HepG2 (cell line): ENCODE data around the gene ELP1. TPM values are rescaled to one million over a fixed set of nuclear protein-coding genes. Genes with fewer than 3 reads are reported as not detected.
A peak's percentile ranks its signal among the peaks of the same experiment; 100 is the strongest.

ENCODE experiments used
- ARHGAP35 ChIP-seq: sonication (generic); formaldehyde crosslinking; IDR thresholded peaks from 2 replicates; pipeline ENCODE4 v1.9.0; 2022; ENCODE audit warnings: mild to moderate bottlenecking, inconsistent platforms, moderate library complexity, missing genetic modification reagents, borderline replicate concordance
- CCAR2 ChIP-seq: fragments of 200-400 bp; formaldehyde crosslinking; optimal IDR thresholded peaks from 2 replicates; pipeline ENCODE3; 2018; ENCODE audit warnings: low read depth, mild to moderate bottlenecking, low read length, moderate library complexity
- KDM6A ChIP-seq: IDR thresholded peaks from 2 replicates; pipeline ENCODE4 v1.6.1; 2016; ENCODE audit warnings: low read depth
- KMT2B ChIP-seq: IDR thresholded peaks from 2 replicates; pipeline ENCODE4 v1.6.1; 2016; ENCODE audit warnings: missing genetic modification reagents, missing compliant biosample characterization
- NFIB ChIP-seq: sonication (generic); formaldehyde crosslinking; IDR thresholded peaks from 2 replicates; pipeline ENCODE4 v1.9.0; 2021; ENCODE audit warnings: missing genetic modification reagents, mild to moderate bottlenecking, borderline replicate concordance
- NFKBIZ ChIP-seq: IDR thresholded peaks from 2 replicates; pipeline ENCODE4 v1.6.1; 2018; ENCODE audit warnings: missing genetic modification reagents, missing compliant biosample characterization
- PCBP1 ChIP-seq: fragments of 200-400 bp; formaldehyde crosslinking; IDR thresholded peaks from 2 replicates; pipeline ENCODE4 v1.6.1; 2017; ENCODE audit warnings: mild to moderate bottlenecking, low read depth, low read length, borderline replicate concordance
- PHF8 ChIP-seq: sonication (generic); formaldehyde crosslinking; IDR thresholded peaks from 2 replicates; pipeline ENCODE4 v1.5.0; 2020; ENCODE audit warnings: missing genetic modification reagents
- POLR2AphosphoS2 ChIP-seq: IDR thresholded peaks from 2 replicates; pipeline ENCODE4 v1.6.1; 2011; ENCODE audit warnings: low read depth, low read length, improper control_type of control experiment
- REPIN1 ChIP-seq: sonication (generic); formaldehyde crosslinking; IDR thresholded peaks from 2 replicates; pipeline ENCODE4 v1.8.0; 2022; ENCODE audit warnings: missing genetic modification reagents, low read depth, mild to moderate bottlenecking, borderline replicate concordance
- ZBTB38 ChIP-seq: sonication (generic); formaldehyde crosslinking; IDR thresholded peaks from 2 replicates; pipeline ENCODE4 v1.5.1; 2020; ENCODE audit warnings: mild to moderate bottlenecking, missing genetic modification reagents
- ZKSCAN1 ChIP-seq: fragments of 150-350 bp; IDR thresholded peaks from 2 replicates; pipeline ENCODE4 v1.6.1; 2014; ENCODE audit warnings: low read length
- ZNF34 ChIP-seq: sonication (generic); formaldehyde crosslinking; IDR thresholded peaks from 2 replicates; pipeline ENCODE4 v1.4.0; 2020; ENCODE audit warnings: mild to moderate bottlenecking, missing genetic modification reagents, borderline replicate concordance
- ZNF891 ChIP-seq: sonication (generic); formaldehyde crosslinking; IDR thresholded peaks from 2 replicates; pipeline ENCODE4 v1.5.0; 2020; ENCODE audit warnings: mild to moderate bottlenecking, missing genetic modification reagents
- ZSCAN29 ChIP-seq: sonication (generic); formaldehyde crosslinking; conservative IDR thresholded peaks from 2 replicates; pipeline ENCODE4 v1.4.0; 2020; ENCODE audit warnings: mild to moderate bottlenecking, missing genetic modification reagents
- polyA plus RNA-seq, 8 experiments: library from polyadenylated mRNA; depleted of rRNA in 3 of 8; stranded (reverse) in 7 of 8; unstranded in 1 of 8; fragments of >200 nt; fragmentation: Illumina TruSeq in 4 of 8; extraction: Trizol in 4 of 8; gene quantifications; 2 replicates each; pipeline versions ENCODE4 v1.2.1 to v1.2.3, GENCODE V29; 2011 to 2016; ENCODE audit warnings: low read depth in 4 of 8, missing spikeins in 1 of 8, mixed read lengths in 1 of 8; ENCODE audit not compliant: insufficient read depth in 1 of 8
- total RNA-seq, 5 experiments: library from RNA; depleted of rRNA; stranded (reverse); fragments of >200 nt; fragmentation: Illumina TruSeq; extraction: Trizol; gene quantifications; 2 replicates each; pipeline ENCODE4 v1.2.3, GENCODE V29; 2016; ENCODE audit warnings: low read depth in 1 of 5
- TF ChIP-seq, protein P1 (sequence below): sonication (generic); formaldehyde crosslinking; IDR thresholded peaks from 2 replicates; pipeline ENCODE4 v1.5.0; 2020; ENCODE audit warnings: missing genetic modification reagents
- TF ChIP-seq, protein P2 (sequence below): sonication (generic); formaldehyde crosslinking; IDR thresholded peaks from 2 replicates; pipeline ENCODE4 v1.4.0; 2020; ENCODE audit warnings: missing genetic modification reagents
- TF ChIP-seq, protein P3 (sequence below): sonication (generic); formaldehyde crosslinking; IDR thresholded peaks from 2 replicates; pipeline ENCODE4 v1.9.0; 2021; ENCODE audit warnings: missing genetic modification reagents, mild to moderate bottlenecking, borderline replicate concordance
- TF ChIP-seq, protein P4 (sequence below): IDR thresholded peaks from 2 replicates; pipeline ENCODE4 v1.6.1; 2012; ENCODE audit warnings: inconsistent platforms

Gene ELP1
- total and polyA plus RNA-seq, 2 of the 13 experiments (the other 11 are each of a cell fraction or from before 2014, with no cell fraction given) = 157 to 275 TPM

DNA sequence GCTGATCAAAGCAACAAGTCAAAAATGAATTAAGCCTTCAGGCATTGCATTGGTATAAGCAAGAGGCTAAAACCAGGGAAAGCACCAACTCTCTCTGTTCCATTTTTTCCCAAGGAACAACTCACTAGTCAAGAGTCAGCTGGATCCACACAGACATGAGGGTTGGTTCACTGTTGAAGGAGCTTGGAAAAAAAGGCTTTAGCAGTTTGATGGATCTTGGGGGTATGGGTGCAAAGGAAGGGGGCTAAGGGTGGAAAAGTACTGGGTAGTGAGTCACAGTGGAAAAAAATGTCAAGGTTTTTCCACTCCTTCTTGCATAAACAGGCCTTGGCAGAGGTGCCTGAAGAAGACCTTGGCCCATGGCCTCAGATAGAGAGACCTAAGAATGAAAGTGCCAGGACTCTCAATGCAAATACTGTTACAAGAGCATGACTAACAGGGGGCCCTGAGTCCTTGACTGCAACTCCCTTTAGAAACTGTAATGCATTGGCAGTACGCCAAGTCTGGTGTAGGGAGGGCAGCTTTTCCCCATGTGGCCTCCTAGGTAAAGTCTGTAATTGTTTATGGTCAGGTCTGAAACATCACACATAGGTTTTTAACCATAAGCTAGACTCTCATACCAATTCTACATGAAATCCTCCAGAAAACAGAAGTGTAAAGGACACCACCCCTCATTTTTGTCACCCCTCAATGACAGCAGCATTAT is 48.1 kb downstream of the ELP1 start (continued):
- TF ChIP-seq POLR2AphosphoS2 = peak; percentile 79; the same call in 1 of the 2 replicates
- no peak for TF ChIP-seq ZNF34
- no peak for TF ChIP-seq ARHGAP35 (CRISPR knock-in tag)
- TF ChIP-seq, protein P1, sequence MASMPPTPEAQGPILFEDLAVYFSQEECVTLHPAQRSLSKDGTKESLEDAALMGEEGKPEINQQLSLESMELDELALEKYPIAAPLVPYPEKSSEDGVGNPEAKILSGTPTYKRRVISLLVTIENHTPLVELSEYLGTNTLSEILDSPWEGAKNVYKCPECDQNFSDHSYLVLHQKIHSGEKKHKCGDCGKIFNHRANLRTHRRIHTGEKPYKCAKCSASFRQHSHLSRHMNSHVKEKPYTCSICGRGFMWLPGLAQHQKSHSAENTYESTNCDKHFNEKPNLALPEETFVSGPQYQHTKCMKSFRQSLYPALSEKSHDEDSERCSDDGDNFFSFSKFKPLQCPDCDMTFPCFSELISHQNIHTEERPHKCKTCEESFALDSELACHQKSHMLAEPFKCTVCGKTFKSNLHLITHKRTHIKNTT (CRISPR knock-in tag) = no peak
- peak; percentile 37; the same call in 1 of the 2 replicates for TF ChIP-seq PHF8 (CRISPR knock-in tag)
- TF ChIP-seq REPIN1 (CRISPR knock-in tag) = peak; percentile 91; the same call in 1 of the 2 replicates
- TF ChIP-seq, protein P2, sequence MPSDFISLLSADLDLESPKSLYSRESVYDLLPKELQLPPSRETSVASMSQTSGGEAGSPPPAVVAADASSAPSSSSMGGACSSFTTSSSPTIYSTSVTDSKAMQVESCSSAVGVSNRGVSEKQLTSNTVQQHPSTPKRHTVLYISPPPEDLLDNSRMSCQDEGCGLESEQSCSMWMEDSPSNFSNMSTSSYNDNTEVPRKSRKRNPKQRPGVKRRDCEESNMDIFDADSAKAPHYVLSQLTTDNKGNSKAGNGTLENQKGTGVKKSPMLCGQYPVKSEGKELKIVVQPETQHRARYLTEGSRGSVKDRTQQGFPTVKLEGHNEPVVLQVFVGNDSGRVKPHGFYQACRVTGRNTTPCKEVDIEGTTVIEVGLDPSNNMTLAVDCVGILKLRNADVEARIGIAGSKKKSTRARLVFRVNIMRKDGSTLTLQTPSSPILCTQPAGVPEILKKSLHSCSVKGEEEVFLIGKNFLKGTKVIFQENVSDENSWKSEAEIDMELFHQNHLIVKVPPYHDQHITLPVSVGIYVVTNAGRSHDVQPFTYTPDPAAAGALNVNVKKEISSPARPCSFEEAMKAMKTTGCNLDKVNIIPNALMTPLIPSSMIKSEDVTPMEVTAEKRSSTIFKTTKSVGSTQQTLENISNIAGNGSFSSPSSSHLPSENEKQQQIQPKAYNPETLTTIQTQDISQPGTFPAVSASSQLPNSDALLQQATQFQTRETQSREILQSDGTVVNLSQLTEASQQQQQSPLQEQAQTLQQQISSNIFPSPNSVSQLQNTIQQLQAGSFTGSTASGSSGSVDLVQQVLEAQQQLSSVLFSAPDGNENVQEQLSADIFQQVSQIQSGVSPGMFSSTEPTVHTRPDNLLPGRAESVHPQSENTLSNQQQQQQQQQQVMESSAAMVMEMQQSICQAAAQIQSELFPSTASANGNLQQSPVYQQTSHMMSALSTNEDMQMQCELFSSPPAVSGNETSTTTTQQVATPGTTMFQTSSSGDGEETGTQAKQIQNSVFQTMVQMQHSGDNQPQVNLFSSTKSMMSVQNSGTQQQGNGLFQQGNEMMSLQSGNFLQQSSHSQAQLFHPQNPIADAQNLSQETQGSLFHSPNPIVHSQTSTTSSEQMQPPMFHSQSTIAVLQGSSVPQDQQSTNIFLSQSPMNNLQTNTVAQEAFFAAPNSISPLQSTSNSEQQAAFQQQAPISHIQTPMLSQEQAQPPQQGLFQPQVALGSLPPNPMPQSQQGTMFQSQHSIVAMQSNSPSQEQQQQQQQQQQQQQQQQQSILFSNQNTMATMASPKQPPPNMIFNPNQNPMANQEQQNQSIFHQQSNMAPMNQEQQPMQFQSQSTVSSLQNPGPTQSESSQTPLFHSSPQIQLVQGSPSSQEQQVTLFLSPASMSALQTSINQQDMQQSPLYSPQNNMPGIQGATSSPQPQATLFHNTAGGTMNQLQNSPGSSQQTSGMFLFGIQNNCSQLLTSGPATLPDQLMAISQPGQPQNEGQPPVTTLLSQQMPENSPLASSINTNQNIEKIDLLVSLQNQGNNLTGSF (CRISPR knock-in tag) = peak; percentile 99
- TF ChIP-seq, protein P3, sequence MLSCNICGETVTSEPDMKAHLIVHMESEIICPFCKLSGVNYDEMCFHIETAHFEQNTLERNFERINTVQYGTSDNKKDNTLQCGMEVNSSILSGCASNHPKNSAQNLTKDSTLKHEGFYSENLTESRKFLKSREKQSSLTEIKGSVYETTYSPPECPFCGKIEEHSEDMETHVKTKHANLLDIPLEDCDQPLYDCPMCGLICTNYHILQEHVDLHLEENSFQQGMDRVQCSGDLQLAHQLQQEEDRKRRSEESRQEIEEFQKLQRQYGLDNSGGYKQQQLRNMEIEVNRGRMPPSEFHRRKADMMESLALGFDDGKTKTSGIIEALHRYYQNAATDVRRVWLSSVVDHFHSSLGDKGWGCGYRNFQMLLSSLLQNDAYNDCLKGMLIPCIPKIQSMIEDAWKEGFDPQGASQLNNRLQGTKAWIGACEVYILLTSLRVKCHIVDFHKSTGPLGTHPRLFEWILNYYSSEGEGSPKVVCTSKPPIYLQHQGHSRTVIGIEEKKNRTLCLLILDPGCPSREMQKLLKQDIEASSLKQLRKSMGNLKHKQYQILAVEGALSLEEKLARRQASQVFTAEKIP (CRISPR knock-in tag) = no peak
- TF ChIP-seq ZKSCAN1 = peak; percentile 32; the same call in 1 of the 2 replicates
- no peak for TF ChIP-seq PCBP1
- peak; percentile 97; the same call in 1 of the 2 replicates for TF ChIP-seq NFKBIZ (CRISPR knock-in tag)
- TF ChIP-seq ZSCAN29 (CRISPR knock-in tag) = peak; percentile 85
- TF ChIP-seq NFIB (CRISPR knock-in tag) = peak; percentile 98; the same call in 1 of the 2 replicates
- peak; percentile 67; the same call in 1 of the 2 replicates for TF ChIP-seq KMT2B (CRISPR knock-in tag)
- TF ChIP-seq, protein P4, sequence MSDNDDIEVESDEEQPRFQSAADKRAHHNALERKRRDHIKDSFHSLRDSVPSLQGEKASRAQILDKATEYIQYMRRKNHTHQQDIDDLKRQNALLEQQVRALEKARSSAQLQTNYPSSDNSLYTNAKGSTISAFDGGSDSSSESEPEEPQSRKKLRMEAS = peak; percentile 68; the same call in 1 of the 2 replicates
- TF ChIP-seq KDM6A (CRISPR knock-in tag) = peak; percentile 98
- TF ChIP-seq ZNF891 (CRISPR knock-in tag) = no peak
- no peak for TF ChIP-seq CCAR2
- peak; percentile 85 for TF ChIP-seq ZBTB38 (CRISPR knock-in tag)
